Activated T-cell treated with anti-CD3 and anti-CD28 coated beads for 48 hours (primary cell): ENCODE results near the gene GLCE.
"Not testable (repeated sequence)": the region's sequence is repeated elsewhere in the genome, so short reads cannot be mapped to it uniquely, and the experiment has no call there.

Source experiments
- DNase-seq: peaks from one replicate; pipeline ENCODE4 v3.0.0-alpha.2; 2020; ENCODE audit warnings: low read depth

Gene GLCE

GRCh38 chr15:69138963-69139362 is 21.5 kb upstream of the GLCE start:
- DNase-seq: no peak

- DNase-seq: no peak
Observed at GRCh38 chr15:69140306-69140705, 20.1 kb upstream of the GLCE start.

- DNase-seq: no peak
Observed at GRCh38 chr15:69141286-69141701, 19.1 kb upstream of the GLCE start.

GRCh38 chr15:69141833-69142232 is 18.6 kb upstream of the GLCE start:
- DNase-seq: no peak

- DNase-seq: no peak
Observed at GRCh38 chr15:69143756-69144436, 16.5 kb upstream of the GLCE start.

GRCh38 chr15:69144530-69144929 is 15.9 kb upstream of the GLCE start:
- DNase-seq: no peak

GRCh38 chr15:69145149-69145693 is 15.2 kb upstream of the GLCE start:
- DNase-seq: no peak

GRCh38 chr15:69145694-69146492 is 14.5 kb upstream of the GLCE start:
- no peak for DNase-seq

GRCh38 chr15:69146724-69147435 is 13.6 kb upstream of the GLCE start:
- DNase-seq: no peak

- no peak for DNase-seq
Observed at GRCh38 chr15:69148465-69148864, 12.0 kb upstream of the GLCE start.

- DNase-seq: no peak
Observed at GRCh38 chr15:69149163-69149562, 11.3 kb upstream of the GLCE start.

- DNase-seq: no peak
Observed at GRCh38 chr15:69149803-69150202, 10.6 kb upstream of the GLCE start.

GRCh38 chr15:69150336-69150735 is 10.1 kb upstream of the GLCE start:
- DNase-seq: no peak

GRCh38 chr15:69150841-69151240 is 9.6 kb upstream of the GLCE start:
- no peak for DNase-seq

- DNase-seq: no peak
Observed at GRCh38 chr15:69153046-69153445, 7.4 kb upstream of the GLCE start.

- not testable (repeated sequence) for DNase-seq
Observed at GRCh38 chr15:69153587-69153986, 6.8 kb upstream of the GLCE start.

- DNase-seq: no peak
Observed at GRCh38 chr15:69154078-69154477, 6.4 kb upstream of the GLCE start.

GRCh38 chr15:69154684-69155083 is 5.8 kb upstream of the GLCE start:
- DNase-seq: no peak

- DNase-seq: no peak
Observed at GRCh38 chr15:69156736-69157381, 3.6 kb upstream of the GLCE start.

GRCh38 chr15:69158201-69158842 is 2.1 kb upstream of the GLCE start:
- DNase-seq: no peak

GRCh38 chr15:69158843-69159240 is 1.6 kb upstream of the GLCE start:
- DNase-seq: no peak

GRCh38 chr15:69159805-69160140 is 662 bp upstream of the GLCE start:
- no peak for DNase-seq
